AG08396 (cell line): ENCODE measurements around the gene ADGRE3.
A peak's percentile ranks its signal among the peaks of the same experiment; 100 is the strongest.
"Not testable (repeated sequence)": the region's sequence is repeated elsewhere in the genome, so short reads cannot be mapped to it uniquely, and the experiment has no call there.

Experiments used
- DNase-seq: peaks from one replicate; pipeline ENCODE4 v3.0.0; 2012; ENCODE audit warnings: low spot score, mixed read lengths

Gene ADGRE3

GRCh38 chr19:14603990-14604387, 70.7 kb downstream of the ADGRE3 start:
- no peak for DNase-seq

- no peak for DNase-seq
Observed at GRCh38 chr19:14599548-14600147, 75.0 kb downstream of the ADGRE3 start.

DNA sequence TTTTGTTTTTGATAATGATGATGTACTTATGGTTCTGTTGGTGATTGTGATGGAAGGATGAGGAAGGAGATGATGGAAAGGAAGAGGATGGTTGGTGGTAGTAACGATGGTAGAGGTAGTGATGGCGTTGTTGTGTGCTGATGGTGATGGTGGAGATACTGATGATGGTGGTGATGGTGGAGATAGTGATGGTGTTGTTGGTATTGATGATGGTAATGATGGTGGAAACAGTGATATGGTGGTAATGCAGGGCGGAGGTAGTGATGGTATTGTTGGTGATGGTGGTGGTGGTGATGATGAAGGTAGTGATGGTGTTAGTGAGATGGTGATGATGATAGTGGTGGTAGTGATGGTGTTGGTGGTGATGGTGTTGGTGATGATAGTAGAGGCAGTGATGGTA, 79.1 kb downstream of the ADGRE3 start:
- no peak for DNase-seq

- not testable (repeated sequence) for DNase-seq
Observed at GRCh38 chr19:14589433-14589832, 85.2 kb downstream of the ADGRE3 start.

GRCh38 chr19:14585187-14585586, 89.5 kb downstream of the ADGRE3 start:
- DNase-seq = not testable (repeated sequence)

- not testable (repeated sequence) for DNase-seq
Observed at GRCh38 chr19:14584372-14584771, 90.3 kb downstream of the ADGRE3 start.

- DNase-seq = no peak
Observed at GRCh38 chr19:14582894-14583340, 91.7 kb downstream of the ADGRE3 start, which contains the start of gene CLEC17A. TSS of gene CLEC17A (plus strand) at chr19:14583084. CDS start at chr19:14583161, 77 bp downstream.

DNA sequence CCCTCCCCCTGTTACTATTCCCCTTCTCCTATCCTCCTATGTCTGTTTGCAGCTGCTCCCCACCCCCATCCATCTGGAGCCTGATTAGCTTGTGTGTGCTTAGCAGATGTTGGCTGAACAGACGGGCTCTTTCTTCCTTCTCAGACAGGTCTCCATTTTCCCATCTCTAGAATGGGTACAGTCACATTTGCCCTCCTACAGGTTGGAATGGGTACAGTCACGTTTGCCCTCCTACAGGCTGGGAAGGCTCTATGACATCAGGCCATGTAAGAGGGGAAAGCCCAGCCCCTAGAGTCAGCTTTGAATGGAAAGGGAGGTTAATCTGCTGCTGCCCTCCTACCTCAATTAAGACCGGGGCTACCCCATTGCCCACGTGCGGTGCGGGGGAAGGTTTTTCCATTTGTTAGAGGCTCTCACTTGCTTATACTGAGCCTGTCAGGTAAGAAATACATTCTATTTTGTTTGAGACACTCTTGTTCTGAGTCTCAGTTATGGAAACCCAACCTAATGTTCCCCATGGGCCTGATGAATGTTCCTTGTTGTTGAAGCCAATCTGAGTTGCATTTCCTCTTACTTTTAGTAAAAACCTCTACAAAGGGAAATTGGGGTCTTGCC, 93.9 kb downstream of the ADGRE3 start:
- no peak for DNase-seq

DNA sequence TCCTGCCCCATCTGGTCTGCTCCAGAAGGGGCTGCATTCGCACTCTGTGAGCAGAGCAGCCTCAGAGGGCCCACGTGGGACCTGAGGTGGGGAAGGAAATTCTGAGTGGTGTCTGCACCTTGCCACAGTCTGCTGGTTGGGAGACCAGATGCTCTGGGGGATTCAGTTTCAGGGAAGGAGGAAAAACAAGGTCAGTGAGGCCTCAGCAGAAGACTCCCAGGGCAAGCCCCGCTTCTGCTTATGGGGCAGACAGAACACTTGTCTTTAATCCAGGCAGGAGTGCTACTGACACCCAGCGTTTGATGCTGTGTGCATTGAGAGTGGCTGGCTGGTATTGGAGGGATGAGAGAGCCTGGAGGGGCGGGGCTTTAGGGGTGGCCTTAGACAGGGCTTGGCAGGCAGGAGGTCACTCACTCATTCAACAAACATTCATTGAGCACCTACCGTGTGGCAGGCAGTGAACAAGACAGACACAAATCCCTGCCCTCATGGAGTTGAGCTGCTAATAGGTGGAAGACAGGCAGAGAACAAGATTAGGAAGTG, 96.7 kb downstream of the ADGRE3 start:
- no peak for DNase-seq

DNA sequence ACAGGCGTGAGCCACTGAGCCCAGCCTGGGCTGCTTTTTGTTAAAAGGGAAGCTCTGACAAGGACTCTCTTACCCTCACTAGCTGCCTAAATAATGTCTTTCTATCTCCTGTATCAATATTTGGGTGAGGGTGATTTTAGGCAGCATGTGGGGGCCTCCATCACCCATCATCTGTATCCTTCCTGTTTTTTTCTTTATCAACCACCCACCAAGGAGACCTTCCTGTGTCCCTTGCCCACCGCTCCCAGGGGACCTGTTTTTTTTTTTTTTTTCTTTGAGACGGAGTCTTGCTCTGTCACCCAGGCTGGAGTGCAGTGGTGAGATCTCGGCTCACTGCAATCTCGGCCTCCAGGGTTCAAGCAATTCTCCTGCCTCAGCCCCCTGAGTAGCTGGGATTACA, 97.4 kb downstream of the ADGRE3 start:
- DNase-seq = no peak

GRCh38 chr19:14576363-14576762, 98.3 kb downstream of the ADGRE3 start:
- no peak for DNase-seq

DNA sequence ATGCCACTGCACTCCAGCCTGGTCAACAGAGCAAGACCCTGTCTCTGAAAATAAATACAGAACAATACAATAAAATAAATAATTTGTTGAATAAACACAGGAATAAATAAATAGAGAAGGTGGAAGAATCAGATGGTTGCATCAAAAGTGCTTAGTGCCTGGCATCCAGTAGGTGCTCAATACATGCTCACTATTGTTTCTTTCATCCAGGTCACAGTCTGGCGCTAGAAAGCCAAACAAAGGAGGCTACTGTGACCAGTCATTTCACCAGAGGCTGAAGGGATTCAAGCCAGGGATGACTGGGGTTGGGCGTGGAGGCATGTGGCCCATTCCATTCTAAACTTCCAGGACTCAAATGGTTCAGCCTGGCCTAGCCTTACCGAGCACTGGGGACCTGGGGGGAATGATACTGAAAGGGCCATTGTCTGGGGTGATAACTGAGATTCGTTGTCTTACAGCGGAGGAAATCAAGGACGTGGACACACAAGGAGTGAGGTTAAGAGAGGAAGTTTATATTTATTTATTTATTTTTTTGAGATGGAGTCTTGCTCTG, 99.1 kb downstream of the ADGRE3 start:
- DNase-seq = no peak

DNA sequence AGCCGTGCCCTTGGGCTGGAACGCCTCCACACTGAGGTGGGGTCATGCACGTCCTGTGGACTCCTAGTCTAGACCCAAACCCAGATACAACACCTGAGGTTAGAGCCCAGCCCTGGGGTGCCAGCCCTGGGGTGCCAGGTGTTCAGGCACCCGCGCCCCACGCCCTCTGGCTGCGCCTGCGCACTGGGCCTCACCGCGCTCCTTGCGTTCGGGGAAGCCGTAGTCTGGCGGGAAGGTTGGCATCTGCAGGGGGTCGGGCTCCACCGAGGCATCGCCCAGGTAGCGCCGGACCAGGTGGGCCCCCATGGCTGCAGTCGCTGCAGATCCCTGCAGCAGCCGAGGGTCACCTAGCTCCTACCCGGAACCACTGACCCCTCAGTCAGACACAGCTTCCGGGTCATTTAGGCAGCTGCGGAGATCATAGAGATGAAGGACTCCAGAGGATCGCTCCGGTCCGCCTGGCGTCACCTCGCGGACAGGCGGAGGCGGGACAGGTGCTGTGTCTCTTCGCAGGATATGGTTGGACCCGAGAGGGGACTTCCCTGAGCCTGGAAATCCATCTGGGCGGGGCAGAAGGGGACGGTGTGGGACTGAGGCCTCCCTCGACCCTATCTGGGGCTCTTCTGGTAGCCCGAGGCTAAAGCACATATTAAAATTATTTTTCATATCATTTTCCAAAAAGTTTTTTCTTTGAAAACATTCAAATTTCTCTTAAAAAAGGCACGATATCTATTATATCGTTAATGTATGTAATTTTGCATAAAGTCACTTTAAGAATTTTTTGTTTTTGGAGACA, 102.8 kb downstream of the ADGRE3 start, which contains the start of gene NDUFB7:
TSS of gene NDUFB7 (minus strand) at position 372 of the 796 bp plus-strand sequence. CDS start at position 306, 66 bp downstream.
- DNase-seq = peak; percentile 92

DNA sequence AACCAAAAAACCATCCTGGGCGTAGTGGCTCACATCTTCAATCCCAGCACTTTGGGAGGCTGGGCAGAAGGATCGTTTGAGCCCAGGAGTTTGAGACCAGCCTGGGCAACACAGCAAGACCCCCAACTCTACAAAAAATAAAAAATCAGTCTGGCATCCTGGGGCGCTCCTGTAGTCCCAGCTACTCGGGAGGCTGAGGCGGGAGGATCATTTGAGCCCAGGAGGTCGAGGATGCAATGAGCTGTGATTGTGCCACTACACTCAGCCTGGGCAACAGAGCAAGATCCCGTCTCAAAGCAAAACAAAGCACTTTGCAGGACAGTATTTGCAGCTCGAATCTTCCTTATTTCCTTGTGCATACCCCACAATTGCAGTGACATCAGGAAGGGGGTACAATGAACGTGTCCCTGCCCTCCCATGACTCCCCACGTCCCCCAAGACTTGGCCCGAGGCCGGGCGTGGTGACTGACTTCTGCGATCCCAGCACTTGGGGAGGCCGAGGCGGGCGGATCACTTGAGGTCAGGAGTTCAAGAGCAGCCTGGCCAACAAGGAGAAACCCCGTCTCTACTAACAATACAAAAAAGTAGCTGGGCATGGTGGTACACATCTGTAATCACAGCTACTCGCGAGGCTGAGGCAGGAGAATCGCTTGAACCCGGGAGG, 103.6 kb downstream of the ADGRE3 start:
- DNase-seq = no peak
